Hematopoietic multipotent progenitor cell treated with erythropoietin and hydrocortisone succinate and interleukin-3 and kit ligand, for 6 days (in vitro differentiated cells): ENCODE data around the gene ACTN1.
"Not testable (repeated sequence)": the region's sequence is repeated elsewhere in the genome, so short reads cannot be mapped to it uniquely, and the experiment has no call there.

Experiments used
- DNase-seq: peaks from one replicate; pipeline ENCODE4 v3.0.0-alpha.2; 2015

Gene ACTN1

DNA sequence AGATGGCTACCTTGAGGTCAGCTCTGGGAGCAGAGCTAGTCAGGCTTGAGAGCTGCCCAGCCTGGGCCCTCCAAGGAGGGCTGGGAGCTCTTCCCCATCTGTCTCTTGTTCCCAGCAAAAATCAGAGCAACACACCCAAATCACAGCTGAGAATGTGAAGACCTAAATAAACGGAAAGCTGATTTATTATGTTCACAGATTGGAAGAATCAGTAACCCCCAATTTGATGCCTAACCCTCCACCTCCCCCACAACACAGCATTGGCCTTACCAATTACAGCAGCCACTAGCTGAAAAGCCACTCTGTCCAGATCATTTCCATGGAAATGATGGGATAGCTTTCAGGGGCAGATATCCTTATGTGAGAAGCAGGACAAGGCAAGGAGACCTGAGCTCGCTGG is 7.1 kb upstream of the ACTN1 start:
- DNase-seq = no peak

DNA sequence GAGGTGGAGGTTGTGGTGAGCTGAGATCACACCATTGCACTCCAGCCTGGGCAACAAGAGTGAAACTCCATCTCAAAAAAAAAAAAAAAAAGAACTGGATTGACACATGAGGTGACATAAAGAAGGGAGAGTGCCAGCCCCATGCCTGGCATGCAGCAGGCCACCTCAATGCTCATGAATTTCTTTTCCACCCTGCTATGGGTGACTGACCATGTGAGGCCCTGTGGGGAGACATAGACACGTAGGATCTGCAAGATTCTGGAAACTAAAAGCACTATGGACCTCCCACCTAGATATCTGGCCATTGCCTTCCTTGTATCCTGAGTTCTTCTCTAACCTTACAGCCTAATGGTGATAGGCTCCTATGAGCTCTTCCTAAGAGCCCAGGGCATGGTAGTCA is 5.6 kb upstream of the ACTN1 start:
- no peak for DNase-seq

DNA sequence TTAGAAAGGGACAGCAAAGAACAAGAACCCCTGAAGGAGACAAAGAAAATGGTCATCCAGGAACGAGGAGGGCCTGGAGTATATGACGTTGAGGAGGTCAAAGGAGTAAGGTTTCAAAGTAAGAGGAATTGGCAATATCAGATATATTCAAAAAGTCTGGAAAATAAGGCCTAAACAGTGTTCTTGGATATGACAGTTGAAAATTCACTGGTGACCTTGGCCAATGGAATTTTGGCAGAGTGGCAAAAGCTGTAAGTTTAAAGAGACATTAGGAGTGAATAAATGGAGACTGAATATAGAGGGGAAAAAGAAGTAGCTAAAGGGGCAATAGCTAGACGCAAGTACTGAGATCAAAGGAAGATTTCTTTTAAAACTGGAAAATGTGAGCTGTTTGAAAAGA is 4.1 kb upstream of the ACTN1 start:
- no peak for DNase-seq

- DNase-seq = no peak
Observed at GRCh38 chr14:68982581-68982980, 3.5 kb upstream of the ACTN1 start.

DNA sequence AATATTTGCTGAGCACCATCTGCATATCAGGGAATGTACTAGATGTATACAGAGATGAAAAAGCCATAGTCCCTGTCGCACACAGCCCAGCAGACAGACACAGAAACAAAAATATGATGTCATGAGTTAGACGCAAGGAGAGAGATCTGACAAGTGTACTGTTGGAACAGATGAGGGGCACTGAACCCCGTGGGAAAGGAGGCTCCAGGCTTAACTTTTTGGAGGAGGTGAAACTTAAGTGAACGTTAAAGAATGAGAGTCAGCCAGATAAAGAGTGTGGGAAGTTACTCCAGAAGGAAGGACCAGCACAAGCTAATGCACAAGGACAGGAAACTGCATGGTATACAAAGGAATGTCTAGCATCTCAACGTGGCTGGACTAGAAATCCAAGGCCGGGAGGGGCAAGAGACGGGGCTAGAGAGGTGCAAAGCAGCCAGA is 2.5 kb upstream of the ACTN1 start:
- DNase-seq = no peak

GRCh38 chr14:68981139-68981538 is 2.0 kb upstream of the ACTN1 start:
- no peak for DNase-seq

DNA sequence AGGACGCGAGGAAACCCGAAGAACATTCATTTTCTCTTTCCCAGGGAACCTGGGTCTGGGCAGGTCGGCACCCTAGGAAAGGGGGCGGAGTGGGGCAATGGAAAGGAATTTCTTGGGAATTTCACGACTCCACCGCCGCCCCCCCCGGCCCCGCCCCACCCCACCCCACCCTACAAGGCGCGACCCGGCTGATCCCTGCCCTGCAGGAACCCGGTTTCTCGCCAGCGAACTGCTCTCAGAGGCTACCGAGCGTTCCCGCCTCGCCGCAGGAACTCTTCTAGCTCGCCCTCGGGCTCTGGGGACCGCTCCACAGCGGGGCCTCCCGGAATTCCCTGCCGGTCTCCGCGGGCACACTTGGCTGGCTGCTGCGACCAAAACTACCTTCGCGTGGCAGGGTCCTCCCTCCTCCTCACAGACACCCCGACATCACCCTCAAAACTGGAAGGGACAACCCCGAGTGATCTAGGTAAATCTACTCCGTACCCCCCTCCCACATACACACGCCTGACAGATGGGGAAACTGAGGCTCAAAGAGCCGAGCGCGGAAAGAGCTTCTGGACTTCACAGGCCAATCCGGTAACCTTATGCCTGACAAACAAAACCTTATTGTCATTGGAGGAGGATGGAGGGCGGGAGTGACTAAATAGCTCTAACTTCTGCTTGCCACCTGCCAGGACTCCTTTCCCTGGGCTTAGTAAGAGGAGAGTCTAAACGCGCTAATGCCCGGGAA is 785 bp upstream of the ACTN1 start:
- DNase-seq = peak; percentile 39

DNA sequence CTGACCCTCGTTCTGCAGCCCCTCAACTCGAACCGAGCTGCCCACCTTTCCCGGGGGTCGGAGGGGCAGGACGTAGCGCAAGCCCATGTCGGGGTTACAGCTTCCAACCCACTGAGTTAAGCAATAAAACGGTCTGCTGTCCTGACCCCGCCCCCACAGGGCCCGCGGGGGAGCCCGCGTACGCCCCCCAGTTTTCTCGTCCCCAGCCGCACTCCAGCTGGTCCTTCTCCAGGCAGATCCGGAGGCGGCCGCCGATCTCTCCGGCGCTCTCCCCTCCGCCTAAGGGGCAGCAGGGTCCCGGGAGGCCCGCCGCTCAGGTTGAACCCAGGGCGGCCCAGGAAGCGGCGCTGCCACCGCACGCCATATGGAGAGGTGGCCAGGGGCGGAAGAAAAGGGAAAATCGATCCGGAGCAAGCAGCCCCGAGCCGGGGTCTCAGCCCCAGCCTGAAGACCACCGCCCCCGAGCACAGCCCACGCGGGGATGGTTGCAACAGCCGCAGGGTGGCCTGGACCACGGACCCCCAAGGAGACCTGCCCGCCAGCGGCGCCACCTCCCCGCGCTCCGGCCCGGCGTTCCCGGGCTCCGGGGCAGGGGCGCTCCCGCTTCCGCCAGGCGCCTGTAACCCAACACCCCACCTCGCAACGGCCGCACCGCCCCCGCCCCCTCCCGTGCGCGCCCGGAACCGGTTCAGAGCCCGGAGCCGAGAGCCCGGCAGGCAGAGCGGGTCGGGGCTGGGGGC is 760 bp downstream of the ACTN1 start:
- DNase-seq = peak; percentile 77

GRCh38 chr14:68977718-68978171 is 1.4 kb downstream of the ACTN1 start:
- peak; percentile 75 for DNase-seq

- DNase-seq = peak; percentile 27
Observed at GRCh38 chr14:68977180-68977717, 1.9 kb downstream of the ACTN1 start.

DNA sequence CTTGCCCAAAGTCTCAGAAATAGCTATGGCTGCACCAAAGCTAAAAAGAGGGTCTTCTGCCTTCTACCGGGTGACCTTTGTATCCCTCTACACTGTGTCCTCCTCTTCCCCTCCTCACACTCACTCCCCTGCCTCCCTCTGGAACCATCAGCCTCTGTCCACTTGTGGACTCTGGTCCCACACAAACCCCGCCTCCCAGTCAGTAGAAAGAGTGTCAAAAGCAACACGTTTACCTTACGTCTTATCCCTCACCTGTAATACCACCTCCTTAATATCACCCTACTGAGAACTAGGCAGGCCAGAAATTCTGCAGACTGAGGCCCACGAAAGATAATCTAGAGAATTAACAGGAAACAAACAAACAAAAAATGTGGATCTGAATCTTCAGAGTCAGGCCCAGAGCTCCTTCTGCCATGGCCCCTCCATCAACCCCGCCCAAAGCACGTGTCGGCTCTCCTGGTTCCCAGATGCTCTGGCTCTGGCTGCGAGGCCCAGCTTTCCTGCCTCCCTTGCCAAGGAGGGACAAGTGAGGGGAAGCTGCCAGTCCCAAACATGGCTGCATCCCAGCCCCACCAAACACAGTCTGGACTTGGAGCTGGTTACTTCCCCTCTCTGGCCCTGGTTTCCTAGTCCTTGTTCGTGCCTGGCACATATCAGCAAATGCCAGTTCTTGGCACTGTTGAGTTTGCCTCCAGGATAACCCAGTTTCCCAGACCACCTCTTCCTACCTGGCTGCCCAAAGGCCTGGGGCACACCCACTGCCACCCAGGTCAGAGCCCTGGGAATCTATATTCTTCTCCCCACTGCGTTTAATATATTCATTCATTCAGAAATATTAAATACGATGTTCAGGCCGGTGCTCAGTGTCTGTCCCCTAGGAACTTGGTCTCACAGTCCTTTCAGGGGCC is 2.7 kb downstream of the ACTN1 start:
- no peak for DNase-seq

DNA sequence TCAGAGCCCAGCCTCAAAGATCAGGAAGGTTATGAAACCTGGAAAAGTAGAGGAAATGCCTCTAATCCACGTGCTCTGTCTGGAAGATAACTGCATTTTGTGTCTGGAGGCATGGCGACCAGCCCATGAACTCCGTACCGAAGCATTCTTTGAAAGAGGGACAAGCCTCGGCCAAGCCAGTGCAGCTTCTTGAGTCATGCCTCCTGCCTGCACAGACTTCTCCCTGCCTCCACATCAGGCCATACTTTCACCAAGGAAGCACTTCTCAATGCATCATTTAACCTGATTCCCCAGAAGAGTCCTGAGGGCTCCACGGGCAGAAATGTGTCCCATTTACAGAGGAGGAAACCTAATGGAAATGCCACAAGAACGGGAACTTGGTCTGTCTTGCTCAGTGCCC is 3.4 kb downstream of the ACTN1 start:
- DNase-seq = no peak

DNA sequence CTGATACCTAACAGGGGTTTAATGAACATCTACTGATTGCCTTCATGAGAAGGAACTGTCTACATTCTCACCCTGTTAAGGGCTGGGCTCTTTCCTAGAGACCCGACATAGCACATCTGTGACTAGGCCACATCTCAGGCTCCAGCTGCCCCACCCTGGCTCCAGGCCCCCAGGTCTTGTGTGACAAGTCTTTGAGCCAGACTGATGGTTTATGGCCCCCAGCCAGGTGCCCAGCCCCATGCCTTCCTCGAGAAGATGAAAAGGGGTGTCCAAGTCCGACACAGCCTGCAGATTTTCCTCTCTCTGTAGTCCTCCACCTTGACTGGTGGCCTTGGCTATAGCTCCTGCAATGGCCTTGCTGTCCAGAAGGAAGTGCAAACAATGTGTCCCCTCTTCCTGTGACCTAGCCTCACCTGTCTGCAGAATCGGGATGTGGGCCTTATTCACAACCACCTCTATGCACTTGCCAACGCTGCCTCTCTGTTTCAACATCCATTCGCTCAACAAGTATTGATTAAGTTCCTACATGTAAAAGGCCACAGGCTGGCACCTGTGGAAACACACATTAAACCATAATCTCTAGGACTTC is 4.2 kb downstream of the ACTN1 start:
- DNase-seq = no peak

- DNase-seq = no peak
Observed at GRCh38 chr14:68973639-68974038, 5.5 kb downstream of the ACTN1 start.

GRCh38 chr14:68973219-68973565 is 5.9 kb downstream of the ACTN1 start:
- DNase-seq = not testable (repeated sequence)

GRCh38 chr14:68972507-68973218 is 6.4 kb downstream of the ACTN1 start:
- DNase-seq = no peak

DNA sequence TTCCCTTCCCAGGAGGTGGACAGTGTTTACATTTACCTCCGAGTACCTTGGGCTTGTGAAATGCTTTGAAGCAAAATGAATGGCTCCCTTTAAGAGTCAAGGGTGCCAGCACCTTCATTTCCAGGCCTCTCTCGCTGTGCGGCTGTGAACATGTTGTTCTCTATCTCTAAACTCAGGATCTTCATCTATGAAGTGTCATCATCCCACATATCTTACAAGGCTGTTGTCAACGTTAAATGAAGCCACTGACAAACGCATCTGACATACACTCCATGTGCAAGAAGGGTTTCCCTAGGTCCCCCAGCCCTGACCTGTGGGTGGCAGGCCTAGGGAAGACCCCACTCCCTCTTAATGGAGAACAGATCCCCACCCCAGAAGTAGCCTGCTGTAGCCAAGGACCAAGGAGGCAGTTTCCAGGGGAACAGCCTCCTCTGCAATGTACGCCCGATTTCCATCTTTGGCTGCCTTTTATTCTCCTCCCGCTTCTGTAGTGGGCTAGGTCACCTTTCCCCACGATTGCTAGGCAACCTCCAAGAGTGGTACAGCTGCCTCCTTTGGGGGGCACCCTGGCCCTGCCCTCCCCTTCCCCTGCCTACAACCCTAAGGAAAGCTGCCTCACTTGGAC is 7.6 kb downstream of the ACTN1 start:
- no peak for DNase-seq

- no peak for DNase-seq
Observed at GRCh38 chr14:68970736-68971135, 8.4 kb downstream of the ACTN1 start.

DNA sequence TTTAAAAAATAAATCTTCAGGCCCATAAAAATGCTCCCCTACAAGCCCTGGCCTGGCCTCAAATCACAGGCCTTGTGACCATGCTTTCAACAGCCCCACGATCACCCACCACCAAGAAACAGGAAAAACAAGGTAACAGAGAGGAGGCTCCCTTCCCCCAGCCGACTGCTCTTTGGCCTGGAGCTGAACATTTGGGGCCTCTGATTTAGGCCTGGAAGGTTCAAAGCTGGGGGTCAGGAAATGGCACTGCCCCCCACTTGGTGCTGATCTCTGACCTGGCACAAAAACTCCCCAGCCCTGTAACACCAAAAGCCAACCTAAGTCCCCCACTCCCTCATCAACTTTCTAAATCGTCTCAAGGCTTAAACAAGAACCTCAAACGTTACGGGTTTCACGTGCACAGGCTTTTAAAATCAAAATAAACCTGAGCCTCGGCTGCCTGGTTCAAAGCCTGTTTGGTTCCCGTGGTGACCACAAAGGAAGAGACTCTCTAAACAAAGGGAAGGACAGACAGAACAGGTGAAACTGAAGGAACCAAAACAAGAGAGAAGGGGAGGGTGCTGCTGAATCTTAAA is 9.0 kb downstream of the ACTN1 start:
- DNase-seq = no peak

GRCh38 chr14:68969278-68970033 is 9.6 kb downstream of the ACTN1 start:
- no peak for DNase-seq
